ENCODE measurements around the gene BABAM2. TPM values are rescaled to one million over a fixed set of nuclear protein-coding genes. Genes with fewer than 3 reads are reported as not detected.

BABAM2 gene
- total RNA-seq, 4 donors from 2014 or later = 35.0 to 70.5 (median 51.5) TPM

GRCh38 chr2:28028025-28028424 lies 137.5 kb downstream of the BABAM2 start:
- H3K27me3 ChIP-seq = no peaks in the 10 kb centered on the region
- no peak overlapping the region for H3K27ac ChIP-seq
- TF ChIP-seq POLR2A (IDR thresholded peaks at IDR 0.05) (no peak), CTCF (IDR thresholded peaks at IDR 0.05) (no peak)
- H3K4me3 ChIP-seq = no peak overlapping the region
- no peak for DNase-seq
- peaks cover 0 to 6% (median 0%) of the 10 kb centered on the region in 3 donors for H3K36me3 ChIP-seq
- no peaks in the 10 kb centered on the region for H3K4me1 ChIP-seq
- H3K9me3 ChIP-seq = no peaks in the 10 kb centered on the region

- H3K4me3 ChIP-seq = no peak overlapping the region
- TF ChIP-seq POLR2A (IDR thresholded peaks at IDR 0.05) (no peak), CTCF (IDR thresholded peaks at IDR 0.05) (no peak)
- no peak for DNase-seq
- no peaks in the 10 kb centered on the region for H3K27me3 ChIP-seq
- H3K9me3 ChIP-seq = no peaks in the 10 kb centered on the region
- H3K36me3 ChIP-seq = peaks cover 0 to 6% (median 0%) of the 10 kb centered on the region in 3 donors
- no peak overlapping the region for H3K27ac ChIP-seq
- no peaks in the 10 kb centered on the region for H3K4me1 ChIP-seq
Observed at GRCh38 chr2:28030600-28030999, 140.1 kb downstream of the BABAM2 start.

GRCh38 chr2:28032816-28033215 lies 142.3 kb downstream of the BABAM2 start:
- Histone ChIP-seq H3K27ac (no peak overlapping the region), H3K9me3 (no peaks in the 10 kb centered on the region), H3K4me3 (no peak overlapping the region), H3K27me3 (no peaks in the 10 kb centered on the region), H3K4me1 (no peaks in the 10 kb centered on the region), H3K36me3 (no peaks in the 10 kb centered on the region)
- no peak for DNase-seq
- TF ChIP-seq POLR2A (IDR thresholded peaks at IDR 0.05) (no peak), CTCF (IDR thresholded peaks at IDR 0.05) (no peak)

- Histone ChIP-seq H3K36me3 (no peaks in the 10 kb centered on the region), H3K27ac (no peak overlapping the region), H3K9me3 (no peaks in the 10 kb centered on the region), H3K4me3 (no peak overlapping the region), H3K4me1 (no peaks in the 10 kb centered on the region), H3K27me3 (no peaks in the 10 kb centered on the region)
- TF ChIP-seq POLR2A (IDR thresholded peaks at IDR 0.05) (no peak), CTCF (IDR thresholded peaks at IDR 0.05) (no peak)
- no peak for DNase-seq
Observed at GRCh38 chr2:28034696-28035095, 144.2 kb downstream of the BABAM2 start.

- no peaks in the 10 kb centered on the region for H3K9me3 ChIP-seq
- H3K27ac ChIP-seq = no peak overlapping the region
- no peak overlapping the region for H3K4me3 ChIP-seq
- TF ChIP-seq POLR2A (IDR thresholded peaks at IDR 0.05) = no peak
- no peak for TF ChIP-seq CTCF (IDR thresholded peaks at IDR 0.05)
- H3K27me3 ChIP-seq = no peaks in the 10 kb centered on the region
- H3K4me1 ChIP-seq = no peaks in the 10 kb centered on the region
- DNase-seq = no peak
- no peaks in the 10 kb centered on the region for H3K36me3 ChIP-seq
Observed at GRCh38 chr2:28035163-28035690, 144.7 kb downstream of the BABAM2 start.

GRCh38 chr2:28035816-28036215 lies 145.3 kb downstream of the BABAM2 start:
- H3K27ac ChIP-seq = no peak overlapping the region
- no peak for TF ChIP-seq POLR2A (IDR thresholded peaks at IDR 0.05)
- no peak for TF ChIP-seq CTCF (IDR thresholded peaks at IDR 0.05)

More at GRCh38 chr2:28035816-28036215, 145.3 kb downstream of the BABAM2 start:
- no peak overlapping the region for H3K4me3 ChIP-seq
- no peaks in the 10 kb centered on the region for H3K9me3 ChIP-seq
- H3K27me3 ChIP-seq = no peaks in the 10 kb centered on the region
- no peak for DNase-seq
- no peaks in the 10 kb centered on the region for H3K4me1 ChIP-seq
- no peaks in the 10 kb centered on the region for H3K36me3 ChIP-seq

All from Peyer's patch (tissue), 4 donors.